ENCODE measurements around the gene CREB3. TPM values are rescaled to one million over a fixed set of nuclear protein-coding genes. Genes with fewer than 3 reads are reported as not detected.

CREB3 gene
- total and polyA plus RNA-seq, 4 donors = 9.2 to 21.4 (median 18.1) TPM

DNA sequence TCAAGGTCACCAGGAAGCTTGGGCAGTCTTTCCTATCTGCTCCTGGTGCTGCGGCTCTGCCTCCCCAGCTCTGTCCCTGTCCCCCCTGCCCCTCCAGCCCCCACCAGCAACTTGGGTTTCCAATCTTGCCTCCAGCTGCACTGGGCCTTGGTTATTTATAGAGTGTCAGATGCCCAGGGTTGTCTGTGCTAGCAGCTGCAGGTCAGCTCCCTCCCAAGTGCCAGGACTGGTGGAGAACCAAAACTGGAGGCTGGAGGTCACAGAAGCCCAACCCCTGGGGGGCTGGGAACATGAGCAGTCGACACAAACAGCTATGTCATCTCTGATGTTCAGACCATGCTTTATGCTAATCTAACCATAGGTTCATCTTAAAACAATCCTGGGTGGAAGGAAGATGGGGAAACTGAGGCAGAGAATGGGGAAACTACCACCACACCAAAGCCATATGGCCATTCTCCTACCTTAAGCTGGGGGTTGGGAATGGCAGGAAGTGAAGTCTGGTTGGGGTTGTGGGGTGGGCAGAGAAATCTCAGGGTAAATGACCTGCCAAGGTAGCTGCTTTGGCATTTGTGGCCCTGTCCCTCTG lies 44.4 kb upstream of the CREB3 start:
- H3K4me3 ChIP-seq (ENCODE audit: low read depth in 1 of 3, low read length in 3 of 3) = no peak overlapping the region
- 94% methylated on average over 2 of the region's 2 CpGs for WGBS
- H3K36me3 ChIP-seq (ENCODE audit: control insufficient read depth in 4 of 4, insufficient read depth in 3 of 4, low read depth in 1 of 4, low read length in 3 of 4) = peaks cover 0 to 2% (median 0%) of the 10 kb centered on the region in 4 donors
- H3K9ac ChIP-seq (ENCODE audit: low read depth in 1 of 2, low read length in 2 of 2) = no peak overlapping the region
- no peak overlapping the region for H3K27ac ChIP-seq (ENCODE audit: low read depth in 1 of 2, low read length in 2 of 2)
- TF ChIP-seq HNF4G (IDR thresholded peaks at IDR 0.05) = no peak
- no peak for TF ChIP-seq HNF4A (conservative IDR thresholded peaks at IDR 0.05)
- TF ChIP-seq FOXA2 (IDR thresholded peaks at IDR 0.05) = no peak
- no peak for TF ChIP-seq RAD21 (IDR thresholded peaks at IDR 0.05)
- TF ChIP-seq, protein P1, sequence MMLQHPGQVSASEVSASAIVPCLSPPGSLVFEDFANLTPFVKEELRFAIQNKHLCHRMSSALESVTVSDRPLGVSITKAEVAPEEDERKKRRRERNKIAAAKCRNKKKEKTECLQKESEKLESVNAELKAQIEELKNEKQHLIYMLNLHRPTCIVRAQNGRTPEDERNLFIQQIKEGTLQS (IDR thresholded peaks at IDR 0.05) = no peak
- TF ChIP-seq, protein P2, sequence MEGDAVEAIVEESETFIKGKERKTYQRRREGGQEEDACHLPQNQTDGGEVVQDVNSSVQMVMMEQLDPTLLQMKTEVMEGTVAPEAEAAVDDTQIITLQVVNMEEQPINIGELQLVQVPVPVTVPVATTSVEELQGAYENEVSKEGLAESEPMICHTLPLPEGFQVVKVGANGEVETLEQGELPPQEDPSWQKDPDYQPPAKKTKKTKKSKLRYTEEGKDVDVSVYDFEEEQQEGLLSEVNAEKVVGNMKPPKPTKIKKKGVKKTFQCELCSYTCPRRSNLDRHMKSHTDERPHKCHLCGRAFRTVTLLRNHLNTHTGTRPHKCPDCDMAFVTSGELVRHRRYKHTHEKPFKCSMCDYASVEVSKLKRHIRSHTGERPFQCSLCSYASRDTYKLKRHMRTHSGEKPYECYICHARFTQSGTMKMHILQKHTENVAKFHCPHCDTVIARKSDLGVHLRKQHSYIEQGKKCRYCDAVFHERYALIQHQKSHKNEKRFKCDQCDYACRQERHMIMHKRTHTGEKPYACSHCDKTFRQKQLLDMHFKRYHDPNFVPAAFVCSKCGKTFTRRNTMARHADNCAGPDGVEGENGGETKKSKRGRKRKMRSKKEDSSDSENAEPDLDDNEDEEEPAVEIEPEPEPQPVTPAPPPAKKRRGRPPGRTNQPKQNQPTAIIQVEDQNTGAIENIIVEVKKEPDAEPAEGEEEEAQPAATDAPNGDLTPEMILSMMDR (IDR thresholded peaks at IDR 0.05; ENCODE audit: low read depth, low read length, missing input control) = no peak
- TF ChIP-seq GABPA (IDR thresholded peaks at IDR 0.05 in 1 of 2, conservative IDR thresholded peaks at IDR 0.05 in 1 of 2) = no peak
- TF ChIP-seq, protein P3, sequence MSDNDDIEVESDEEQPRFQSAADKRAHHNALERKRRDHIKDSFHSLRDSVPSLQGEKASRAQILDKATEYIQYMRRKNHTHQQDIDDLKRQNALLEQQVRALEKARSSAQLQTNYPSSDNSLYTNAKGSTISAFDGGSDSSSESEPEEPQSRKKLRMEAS (IDR thresholded peaks at IDR 0.05) = no peak
- no peak for TF ChIP-seq JUND (IDR thresholded peaks at IDR 0.05)
- TF ChIP-seq YY1 (IDR thresholded peaks at IDR 0.05) = no peak
- no peak for TF ChIP-seq FOXA1 (IDR thresholded peaks at IDR 0.05)
- no peak for TF ChIP-seq NR2F2 (IDR thresholded peaks at IDR 0.05)
- TF ChIP-seq, protein P4, sequence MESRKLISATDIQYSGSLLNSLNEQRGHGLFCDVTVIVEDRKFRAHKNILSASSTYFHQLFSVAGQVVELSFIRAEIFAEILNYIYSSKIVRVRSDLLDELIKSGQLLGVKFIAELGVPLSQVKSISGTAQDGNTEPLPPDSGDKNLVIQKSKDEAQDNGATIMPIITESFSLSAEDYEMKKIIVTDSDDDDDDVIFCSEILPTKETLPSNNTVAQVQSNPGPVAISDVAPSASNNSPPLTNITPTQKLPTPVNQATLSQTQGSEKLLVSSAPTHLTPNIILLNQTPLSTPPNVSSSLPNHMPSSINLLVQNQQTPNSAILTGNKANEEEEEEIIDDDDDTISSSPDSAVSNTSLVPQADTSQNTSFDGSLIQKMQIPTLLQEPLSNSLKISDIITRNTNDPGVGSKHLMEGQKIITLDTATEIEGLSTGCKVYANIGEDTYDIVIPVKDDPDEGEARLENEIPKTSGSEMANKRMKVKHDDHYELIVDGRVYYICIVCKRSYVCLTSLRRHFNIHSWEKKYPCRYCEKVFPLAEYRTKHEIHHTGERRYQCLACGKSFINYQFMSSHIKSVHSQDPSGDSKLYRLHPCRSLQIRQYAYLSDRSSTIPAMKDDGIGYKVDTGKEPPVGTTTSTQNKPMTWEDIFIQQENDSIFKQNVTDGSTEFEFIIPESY (IDR thresholded peaks at IDR 0.05) = no peak
- no peak for TF ChIP-seq TAF1 (conservative IDR thresholded peaks at IDR 0.05)
- TF ChIP-seq RXRA (IDR thresholded peaks at IDR 0.05) = no peak
- TF ChIP-seq, protein P5, sequence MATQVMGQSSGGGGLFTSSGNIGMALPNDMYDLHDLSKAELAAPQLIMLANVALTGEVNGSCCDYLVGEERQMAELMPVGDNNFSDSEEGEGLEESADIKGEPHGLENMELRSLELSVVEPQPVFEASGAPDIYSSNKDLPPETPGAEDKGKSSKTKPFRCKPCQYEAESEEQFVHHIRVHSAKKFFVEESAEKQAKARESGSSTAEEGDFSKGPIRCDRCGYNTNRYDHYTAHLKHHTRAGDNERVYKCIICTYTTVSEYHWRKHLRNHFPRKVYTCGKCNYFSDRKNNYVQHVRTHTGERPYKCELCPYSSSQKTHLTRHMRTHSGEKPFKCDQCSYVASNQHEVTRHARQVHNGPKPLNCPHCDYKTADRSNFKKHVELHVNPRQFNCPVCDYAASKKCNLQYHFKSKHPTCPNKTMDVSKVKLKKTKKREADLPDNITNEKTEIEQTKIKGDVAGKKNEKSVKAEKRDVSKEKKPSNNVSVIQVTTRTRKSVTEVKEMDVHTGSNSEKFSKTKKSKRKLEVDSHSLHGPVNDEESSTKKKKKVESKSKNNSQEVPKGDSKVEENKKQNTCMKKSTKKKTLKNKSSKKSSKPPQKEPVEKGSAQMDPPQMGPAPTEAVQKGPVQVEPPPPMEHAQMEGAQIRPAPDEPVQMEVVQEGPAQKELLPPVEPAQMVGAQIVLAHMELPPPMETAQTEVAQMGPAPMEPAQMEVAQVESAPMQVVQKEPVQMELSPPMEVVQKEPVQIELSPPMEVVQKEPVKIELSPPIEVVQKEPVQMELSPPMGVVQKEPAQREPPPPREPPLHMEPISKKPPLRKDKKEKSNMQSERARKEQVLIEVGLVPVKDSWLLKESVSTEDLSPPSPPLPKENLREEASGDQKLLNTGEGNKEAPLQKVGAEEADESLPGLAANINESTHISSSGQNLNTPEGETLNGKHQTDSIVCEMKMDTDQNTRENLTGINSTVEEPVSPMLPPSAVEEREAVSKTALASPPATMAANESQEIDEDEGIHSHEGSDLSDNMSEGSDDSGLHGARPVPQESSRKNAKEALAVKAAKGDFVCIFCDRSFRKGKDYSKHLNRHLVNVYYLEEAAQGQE (IDR thresholded peaks at IDR 0.05) = no peak
- no peak for TF ChIP-seq SP1 (IDR thresholded peaks at IDR 0.05)
- TF ChIP-seq EGR1 (IDR thresholded peaks at IDR 0.05; ENCODE audit: low read depth in 2 of 2) = no peak
- H3K9me3 ChIP-seq (ENCODE audit: control insufficient read depth in 4 of 4, low read length in 3 of 4) = no peaks in the 10 kb centered on the region
- H3K27me3 ChIP-seq (ENCODE audit: control insufficient read depth in 4 of 4, insufficient read depth in 4 of 4, low read length in 3 of 4) = no peaks in the 10 kb centered on the region
- no peak for DNase-seq (ENCODE audit: low spot score)
- peaks cover 0 to 10% (median 5%) of the 10 kb centered on the region in 4 donors for H3K4me1 ChIP-seq (ENCODE audit: control insufficient read depth in 4 of 4, insufficient read depth in 4 of 4, low read length in 3 of 4)

Measured in liver (tissue), 9 donors.